ENCODE measurements around the gene GPR18.

DNA sequence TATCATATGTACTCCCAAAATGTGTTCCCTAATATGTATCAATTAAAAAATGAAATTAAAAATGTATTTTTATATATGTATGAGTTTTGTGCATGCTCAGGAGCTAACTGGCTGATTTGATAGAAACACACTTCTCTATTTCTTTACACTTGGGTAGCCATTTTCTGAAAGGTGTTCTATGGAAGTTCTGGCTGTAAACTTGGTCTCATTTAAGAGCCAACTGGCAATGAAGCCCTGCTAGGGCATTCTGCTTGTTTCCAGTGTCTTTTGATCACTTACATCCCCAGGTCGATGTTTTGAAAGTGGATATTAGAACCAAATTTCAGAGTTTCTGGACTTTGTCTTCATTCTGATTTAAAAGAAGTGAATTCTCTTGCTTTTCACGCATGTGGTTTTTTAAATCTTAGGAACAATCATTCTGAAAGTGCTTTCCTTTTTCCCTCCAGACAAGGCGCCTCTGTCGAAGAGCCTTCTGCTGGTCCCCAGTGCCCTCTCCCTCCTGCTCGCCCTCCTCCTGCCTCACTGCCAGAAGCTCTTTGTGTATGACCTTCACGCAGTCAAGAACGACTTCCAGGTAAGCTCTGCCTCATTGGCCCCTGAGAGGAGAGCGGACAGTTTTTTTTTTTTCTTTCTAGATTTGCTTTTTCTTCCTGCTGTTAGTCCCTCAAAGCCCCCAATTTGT, 20.1 kb downstream of the GPR18 start:
- TF ChIP-seq, protein P1, sequence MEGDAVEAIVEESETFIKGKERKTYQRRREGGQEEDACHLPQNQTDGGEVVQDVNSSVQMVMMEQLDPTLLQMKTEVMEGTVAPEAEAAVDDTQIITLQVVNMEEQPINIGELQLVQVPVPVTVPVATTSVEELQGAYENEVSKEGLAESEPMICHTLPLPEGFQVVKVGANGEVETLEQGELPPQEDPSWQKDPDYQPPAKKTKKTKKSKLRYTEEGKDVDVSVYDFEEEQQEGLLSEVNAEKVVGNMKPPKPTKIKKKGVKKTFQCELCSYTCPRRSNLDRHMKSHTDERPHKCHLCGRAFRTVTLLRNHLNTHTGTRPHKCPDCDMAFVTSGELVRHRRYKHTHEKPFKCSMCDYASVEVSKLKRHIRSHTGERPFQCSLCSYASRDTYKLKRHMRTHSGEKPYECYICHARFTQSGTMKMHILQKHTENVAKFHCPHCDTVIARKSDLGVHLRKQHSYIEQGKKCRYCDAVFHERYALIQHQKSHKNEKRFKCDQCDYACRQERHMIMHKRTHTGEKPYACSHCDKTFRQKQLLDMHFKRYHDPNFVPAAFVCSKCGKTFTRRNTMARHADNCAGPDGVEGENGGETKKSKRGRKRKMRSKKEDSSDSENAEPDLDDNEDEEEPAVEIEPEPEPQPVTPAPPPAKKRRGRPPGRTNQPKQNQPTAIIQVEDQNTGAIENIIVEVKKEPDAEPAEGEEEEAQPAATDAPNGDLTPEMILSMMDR (IDR thresholded peaks at IDR 0.05), result no peak
- no peak for TF ChIP-seq ZFX (IDR thresholded peaks at IDR 0.05; ENCODE audit: borderline replicate concordance)
